HepG2 (cell line): ENCODE data around the gene LATS1. TPM values are rescaled to one million over a fixed set of nuclear protein-coding genes. Genes with fewer than 3 reads are reported as not detected.

Experiments used
- CEBPZ ChIP-seq: IDR thresholded peaks from 2 replicates; pipeline ENCODE4 v1.6.1; 2012; ENCODE audit warnings: low read length, improper control_type of control experiment
- FIP1L1 ChIP-seq: fragments of 200-400 bp; formaldehyde crosslinking; IDR thresholded peaks from 2 replicates; pipeline ENCODE4 v1.6.1; 2018; ENCODE audit warnings: low read depth, mild to moderate bottlenecking, low read length, moderate library complexity, borderline replicate concordance; ENCODE audit not compliant: insufficient read depth
- FOXA1 ChIP-seq, 2 experiments: fragments of 450-650 bp in 1 of 2; sonication (generic) in 1 of 2; formaldehyde crosslinking in 1 of 2; IDR thresholded peaks; 2 replicates each; pipeline versions ENCODE4 v1.4.0 to v1.6.1; 2016 to 2020; ENCODE audit warnings: missing genetic modification reagents in 1 of 2
- GATA4 ChIP-seq: sonication (generic); IDR thresholded peaks from 2 replicates; pipeline ENCODE4 v1.6.1; 2016; ENCODE audit warnings: antibody characterized with exemption, low read depth, borderline replicate concordance
- HES4 ChIP-seq: sonication (generic); formaldehyde crosslinking; IDR thresholded peaks from 2 replicates; pipeline ENCODE4 v1.9.0; 2021; ENCODE audit warnings: mild to moderate bottlenecking, missing genetic modification reagents, borderline replicate concordance
- HINFP ChIP-seq: sonication (generic); formaldehyde crosslinking; IDR thresholded peaks from 2 replicates; pipeline ENCODE4 v1.4.0; 2020; ENCODE audit warnings: low read depth, mild to moderate bottlenecking, missing genetic modification reagents
- HNF4A ChIP-seq: sonication (generic); formaldehyde crosslinking; IDR thresholded peaks from 2 replicates; pipeline ENCODE4 v1.4.0; 2020; ENCODE audit warnings: missing genetic modification reagents
- THAP9 ChIP-seq: sonication (generic); formaldehyde crosslinking; IDR thresholded peaks from 2 replicates; pipeline ENCODE4; 2020; ENCODE audit warnings: missing genetic modification reagents, mild to moderate bottlenecking, borderline replicate concordance
- ZBTB7A ChIP-seq: sonication (generic); formaldehyde crosslinking; IDR thresholded peaks from 2 replicates; pipeline ENCODE4 v1.8.0; 2022; ENCODE audit warnings: mild to moderate bottlenecking, missing genetic modification reagents
- ZBTB7B ChIP-seq: sonication (generic); formaldehyde crosslinking; IDR thresholded peaks from 2 replicates; pipeline ENCODE4 v1.4.0; 2020; ENCODE audit warnings: missing genetic modification reagents
- ZNF124 ChIP-seq: sonication (generic); formaldehyde crosslinking; IDR thresholded peaks from 2 replicates; pipeline ENCODE4 v1.4.0; 2020; ENCODE audit warnings: missing genetic modification reagents
- ZNF234 ChIP-seq: sonication (generic); formaldehyde crosslinking; conservative IDR thresholded peaks from 2 replicates; pipeline ENCODE4 v1.5.1; 2020; ENCODE audit warnings: mild to moderate bottlenecking, missing genetic modification reagents
- ZNF547 ChIP-seq: sonication (generic); formaldehyde crosslinking; IDR thresholded peaks from 2 replicates; pipeline ENCODE4 v1.5.1; 2020; ENCODE audit warnings: mild to moderate bottlenecking, missing genetic modification reagents
- ZSCAN9 ChIP-seq: IDR thresholded peaks from 2 replicates; pipeline ENCODE4 v1.6.1; 2016; ENCODE audit warnings: borderline replicate concordance
- polyA plus RNA-seq, 8 experiments: library from polyadenylated mRNA; depleted of rRNA in 3 of 8; stranded (reverse) in 7 of 8; unstranded in 1 of 8; fragments of >200 nt; fragmentation: Illumina TruSeq in 4 of 8; extraction: Trizol in 4 of 8; gene quantifications; 2 replicates each; pipeline versions ENCODE4 v1.2.1 to v1.2.3, GENCODE V29; 2011 to 2016; ENCODE audit warnings: low read depth in 4 of 8, missing spikeins in 1 of 8, mixed read lengths in 1 of 8; ENCODE audit not compliant: insufficient read depth in 1 of 8
- total RNA-seq, 5 experiments: library from RNA; depleted of rRNA; stranded (reverse); fragments of >200 nt; fragmentation: Illumina TruSeq; extraction: Trizol; gene quantifications; 2 replicates each; pipeline ENCODE4 v1.2.3, GENCODE V29; 2016; ENCODE audit warnings: low read depth in 1 of 5
- TF ChIP-seq, protein P1 (sequence below): sonication (generic); formaldehyde crosslinking; IDR thresholded peaks from 2 replicates; pipeline ENCODE4 v1.5.1; 2020; ENCODE audit warnings: mild to moderate bottlenecking, missing genetic modification reagents, borderline replicate concordance
- TF ChIP-seq, protein P2 (sequence below): sonication (generic); formaldehyde crosslinking; IDR thresholded peaks from 2 replicates; pipeline ENCODE4 v1.4.0; 2020; ENCODE audit warnings: mild to moderate bottlenecking, missing genetic modification reagents

LATS1 gene
- total and polyA plus RNA-seq, 2 of the 13 experiments (the other 11 are each of a cell fraction or from before 2014, with no cell fraction given): 9.9 to 12.6 TPM

DNA sequence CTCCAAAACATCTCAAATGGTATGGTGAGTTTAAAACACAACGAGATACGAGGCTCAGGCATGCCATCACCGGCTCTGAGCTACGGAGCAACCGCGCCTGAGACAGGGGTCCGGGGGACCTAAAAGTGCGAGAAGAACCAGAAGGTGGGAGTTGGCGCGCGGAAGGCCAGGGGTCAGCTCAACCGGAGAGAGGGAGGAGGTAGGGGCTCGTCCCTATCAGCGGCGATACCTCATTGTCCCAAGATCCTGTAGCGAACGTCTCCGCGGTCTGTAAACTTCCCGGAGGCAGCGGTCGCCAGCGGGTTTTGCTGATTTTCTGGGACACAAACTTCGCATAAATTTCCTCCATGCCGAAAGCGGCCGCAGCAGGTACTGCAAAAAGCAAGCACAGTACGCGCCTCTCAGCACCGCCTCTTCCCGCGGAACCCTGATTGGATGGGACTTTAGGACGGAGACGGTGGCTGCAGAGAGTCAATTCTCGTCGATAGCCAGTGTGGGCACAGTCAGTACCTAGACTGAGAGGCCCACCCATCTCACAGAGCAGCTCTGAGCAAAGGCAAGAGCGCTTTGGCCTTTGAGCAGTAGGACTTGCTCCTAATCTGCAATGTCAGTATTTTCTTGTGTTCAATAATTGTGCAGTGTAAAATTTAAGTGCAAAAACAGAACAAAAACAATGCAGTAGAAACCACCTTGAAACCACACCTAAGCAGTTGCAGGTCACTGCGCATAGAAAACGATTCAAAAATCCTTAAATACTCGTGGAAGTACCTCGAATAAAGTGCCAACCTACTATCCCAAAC lies 28.4 kb upstream of the LATS1 start, which contains the start of gene NUP43 (continued):
- TF ChIP-seq ZBTB7B (peak; percentile 97), ZSCAN9 (CRISPR knock-in tag) (peak; percentile 88), FIP1L1 (0 out of 2 replicates have a peak, but pooled peaks have one; percentile 56), HNF4A (CRISPR knock-in tag) (peak; percentile 39; the same call in 1 of the 2 replicates), THAP9 (CRISPR knock-in tag) (no peak; the same call in 1 of the 2 replicates), CEBPZ (no peak), FOXA1 (IDR thresholded peaks at IDR 0.05) (no peak), FOXA1 (CRISPR knock-in tag; IDR thresholded peaks at IDR 0.05) (peak; percentile 58), ZBTB7A (CRISPR knock-in tag) (no peak), HES4 (CRISPR knock-in tag) (peak; percentile 84; the same call in 1 of the 2 replicates), ZNF547 (CRISPR knock-in tag) (peak; percentile 89), HINFP (CRISPR knock-in tag) (peak; percentile 85), GATA4 (peak; percentile 41; the same call in 1 of the 2 replicates), ZNF124 (CRISPR knock-in tag) (peak; percentile 81; the same call in 1 of the 2 replicates), ZNF234 (no peak)
- TF ChIP-seq, protein P1, sequence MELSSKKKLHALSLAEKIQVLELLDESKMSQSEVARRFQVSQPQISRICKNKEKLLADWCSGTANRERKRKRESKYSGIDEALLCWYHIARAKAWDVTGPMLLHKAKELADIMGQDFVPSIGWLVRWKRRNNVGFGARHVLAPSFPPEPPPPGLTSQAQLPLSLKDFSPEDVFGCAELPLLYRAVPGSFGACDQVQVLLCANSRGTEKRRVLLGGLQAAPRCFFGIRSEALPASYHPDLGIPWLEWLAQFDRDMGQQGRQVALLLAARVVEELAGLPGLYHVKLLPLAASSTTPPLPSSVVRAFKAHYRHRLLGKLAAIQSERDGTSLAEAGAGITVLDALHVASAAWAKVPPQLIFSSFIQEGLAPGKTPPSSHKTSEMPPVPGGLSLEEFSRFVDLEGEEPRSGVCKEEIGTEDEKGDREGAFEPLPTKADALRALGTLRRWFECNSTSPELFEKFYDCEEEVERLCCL (CRISPR knock-in tag): no peak
- TF ChIP-seq, protein P2, sequence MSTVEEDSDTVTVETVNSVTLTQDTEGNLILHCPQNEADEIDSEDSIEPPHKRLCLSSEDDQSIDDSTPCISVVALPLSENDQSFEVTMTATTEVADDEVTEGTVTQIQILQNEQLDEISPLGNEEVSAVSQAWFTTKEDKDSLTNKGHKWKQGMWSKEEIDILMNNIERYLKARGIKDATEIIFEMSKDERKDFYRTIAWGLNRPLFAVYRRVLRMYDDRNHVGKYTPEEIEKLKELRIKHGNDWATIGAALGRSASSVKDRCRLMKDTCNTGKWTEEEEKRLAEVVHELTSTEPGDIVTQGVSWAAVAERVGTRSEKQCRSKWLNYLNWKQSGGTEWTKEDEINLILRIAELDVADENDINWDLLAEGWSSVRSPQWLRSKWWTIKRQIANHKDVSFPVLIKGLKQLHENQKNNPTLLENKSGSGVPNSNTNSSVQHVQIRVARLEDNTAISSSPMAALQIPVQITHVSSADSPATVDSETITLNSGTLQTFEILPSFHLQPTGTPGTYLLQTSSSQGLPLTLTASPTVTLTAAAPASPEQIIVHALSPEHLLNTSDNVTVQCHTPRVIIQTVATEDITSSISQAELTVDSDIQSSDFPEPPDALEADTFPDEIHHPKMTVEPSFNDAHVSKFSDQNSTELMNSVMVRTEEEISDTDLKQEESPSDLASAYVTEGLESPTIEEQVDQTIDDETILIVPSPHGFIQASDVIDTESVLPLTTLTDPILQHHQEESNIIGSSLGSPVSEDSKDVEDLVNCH (CRISPR knock-in tag): 0 out of 2 replicates have a peak, but pooled peaks have one; percentile 36
